GM19035 (cell line): Measurements from ENCODE around the gene CDC34.
A peak's percentile ranks its signal among the peaks of the same experiment; 100 is the strongest.
"Not testable (repeated sequence)": the region's sequence is repeated elsewhere in the genome, so short reads cannot be mapped to it uniquely, and the experiment has no call there.

Experiments
- ATAC-seq: cut with Tn5 transposase; IDR thresholded peaks from one replicate; pipeline ENCODE4 v1.9.1; 2021; ENCODE audit not compliant: unreplicated experiment

Gene CDC34

DNA sequence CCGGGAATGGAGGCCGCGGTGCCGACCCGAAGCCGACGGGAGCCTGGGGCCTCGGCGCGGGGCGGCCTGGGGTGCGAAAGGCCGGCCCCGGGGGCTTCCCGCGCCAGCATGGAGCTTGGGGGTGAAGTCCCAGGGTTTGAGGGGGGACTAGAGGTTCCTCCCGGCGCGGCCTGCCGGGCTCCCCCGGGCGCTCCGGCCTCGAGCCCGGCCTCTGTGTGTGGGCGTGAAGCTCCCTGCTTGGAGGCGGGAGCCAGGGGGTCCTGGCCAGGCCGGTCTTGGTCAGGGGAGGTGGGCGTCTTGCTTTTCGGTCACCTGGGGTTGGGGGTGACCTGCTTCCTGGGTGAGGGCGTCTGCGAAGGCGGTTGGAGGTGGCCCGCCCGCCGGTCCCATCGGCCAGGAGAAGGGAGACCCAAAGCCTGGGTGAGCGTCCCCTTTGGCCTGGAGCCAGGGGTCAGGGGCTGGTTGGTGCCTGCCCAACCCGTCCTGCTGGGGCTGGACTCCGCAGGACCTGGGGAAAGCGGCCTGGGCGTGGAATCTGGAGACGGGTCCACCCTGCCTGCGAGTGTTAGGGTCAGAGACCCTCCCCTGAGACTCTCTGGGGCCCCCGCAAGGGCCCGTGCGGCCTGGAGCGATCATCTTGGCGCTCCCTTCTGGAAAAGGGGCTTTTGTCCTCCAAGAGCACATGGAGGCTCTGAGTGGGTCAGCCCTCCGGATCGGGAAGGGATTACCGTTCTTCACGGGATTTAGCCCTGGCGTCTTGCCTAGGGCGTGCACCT lies 41.4 kb downstream of the CDC34 start:
- peak; percentile 6 for ATAC-seq

DNA sequence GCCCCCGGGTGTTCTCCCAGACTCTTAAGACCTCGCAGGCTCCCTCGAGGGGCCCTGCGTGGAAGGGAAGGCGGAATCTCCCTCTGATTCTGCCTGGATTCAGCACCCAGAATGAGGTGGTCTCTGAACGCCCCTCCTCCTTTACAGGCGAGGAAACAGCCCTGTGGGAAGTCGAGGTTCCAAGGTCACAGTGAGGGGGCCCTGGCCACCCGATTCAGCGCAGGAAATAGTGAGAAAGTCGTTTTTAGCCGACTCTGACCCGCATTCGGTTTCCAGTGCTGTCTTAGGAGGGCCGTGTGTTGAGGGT lies 41.9 kb downstream of the CDC34 start:
- no peak for ATAC-seq

DNA sequence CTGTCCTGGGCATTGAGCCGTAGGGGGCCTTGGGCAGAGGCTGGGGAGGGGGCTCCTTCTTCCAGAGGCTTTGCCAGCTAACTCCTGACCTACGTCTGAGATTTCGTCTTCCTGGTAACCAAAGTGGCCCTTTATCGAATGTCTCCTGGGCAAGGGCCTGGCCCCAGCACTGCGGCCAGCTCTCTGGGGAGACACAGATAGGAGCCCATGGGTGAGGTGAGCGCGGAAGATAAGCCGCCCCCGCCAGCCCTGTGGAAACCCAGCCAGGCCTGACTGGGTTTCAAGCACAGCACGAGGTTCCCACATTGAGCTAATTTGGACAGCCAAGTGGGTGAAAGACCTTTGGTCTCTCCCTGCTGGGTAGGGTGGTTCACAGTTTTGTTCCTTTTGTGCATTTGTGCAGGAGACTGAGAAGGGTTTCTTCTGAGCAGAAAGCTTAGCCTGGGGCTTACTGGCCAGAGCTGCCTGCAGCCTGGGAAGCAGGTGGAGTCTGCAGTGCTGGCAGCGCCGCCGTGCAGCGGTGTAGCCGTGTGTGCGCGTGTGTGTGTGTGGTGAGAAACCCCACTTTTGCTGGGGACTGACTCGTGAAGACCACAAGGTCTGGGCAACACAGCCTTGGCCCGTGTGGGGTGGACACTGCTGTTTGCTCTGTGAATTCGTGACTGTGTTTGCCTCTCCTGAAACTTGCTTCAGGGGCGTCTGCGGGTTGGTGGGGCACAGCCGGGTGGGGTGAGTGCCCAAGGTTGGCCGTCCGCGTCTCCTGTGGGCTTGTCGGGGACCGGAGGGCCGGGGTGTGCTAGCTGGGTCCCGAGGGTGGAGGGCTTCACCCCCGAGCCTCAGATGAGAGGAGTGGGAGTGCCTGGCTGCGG lies 43.3 kb downstream of the CDC34 start:
- ATAC-seq: no peak

DNA sequence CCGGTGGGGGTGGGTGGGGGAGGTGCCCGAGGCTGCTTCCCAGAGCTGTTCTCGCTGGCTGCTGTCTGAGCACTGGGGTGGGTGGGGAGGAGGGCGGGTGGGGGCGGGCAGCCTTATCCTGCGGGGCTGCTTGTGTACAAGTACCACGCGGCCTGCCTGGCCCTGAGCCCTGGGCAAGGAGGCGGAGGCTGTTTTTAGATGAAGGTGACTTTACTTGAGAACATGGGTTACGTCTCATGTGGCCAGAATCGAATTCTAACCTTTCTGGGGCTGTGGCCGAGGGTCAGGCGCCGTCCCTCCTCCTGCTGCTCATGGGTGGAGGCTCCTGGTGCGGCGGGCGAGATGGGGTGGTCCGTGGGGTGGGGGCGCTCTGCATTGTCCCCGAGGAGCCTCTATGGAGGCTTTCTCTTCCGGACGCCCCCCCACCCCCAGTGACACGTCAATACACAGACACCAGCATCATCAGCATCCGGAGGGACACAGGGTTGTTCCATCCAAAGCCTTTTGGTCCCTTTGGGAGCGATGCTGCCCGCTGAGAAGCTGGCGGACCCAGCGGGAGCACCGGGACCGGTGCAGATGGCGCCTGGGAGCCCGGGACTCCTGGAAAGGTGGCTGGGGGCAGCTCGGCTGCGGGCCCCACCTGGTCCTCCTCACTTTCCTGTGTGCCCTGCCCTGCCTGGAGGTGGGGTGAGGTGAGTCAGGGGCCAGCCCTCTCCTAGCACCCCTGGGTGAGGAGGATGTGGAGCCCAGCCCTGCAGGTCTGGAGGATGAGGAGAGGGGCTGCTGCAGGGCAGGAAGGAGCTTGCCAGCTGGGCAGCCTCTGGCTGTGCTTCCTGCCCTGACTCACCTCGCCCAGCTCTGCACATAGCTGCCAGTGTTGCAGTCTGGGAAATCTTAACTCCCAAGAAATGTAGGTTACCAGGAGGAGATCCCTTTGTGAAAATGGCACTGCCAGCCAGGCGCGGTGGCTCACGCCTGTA lies 44.3 kb downstream of the CDC34 start:
- no peak for ATAC-seq

DNA sequence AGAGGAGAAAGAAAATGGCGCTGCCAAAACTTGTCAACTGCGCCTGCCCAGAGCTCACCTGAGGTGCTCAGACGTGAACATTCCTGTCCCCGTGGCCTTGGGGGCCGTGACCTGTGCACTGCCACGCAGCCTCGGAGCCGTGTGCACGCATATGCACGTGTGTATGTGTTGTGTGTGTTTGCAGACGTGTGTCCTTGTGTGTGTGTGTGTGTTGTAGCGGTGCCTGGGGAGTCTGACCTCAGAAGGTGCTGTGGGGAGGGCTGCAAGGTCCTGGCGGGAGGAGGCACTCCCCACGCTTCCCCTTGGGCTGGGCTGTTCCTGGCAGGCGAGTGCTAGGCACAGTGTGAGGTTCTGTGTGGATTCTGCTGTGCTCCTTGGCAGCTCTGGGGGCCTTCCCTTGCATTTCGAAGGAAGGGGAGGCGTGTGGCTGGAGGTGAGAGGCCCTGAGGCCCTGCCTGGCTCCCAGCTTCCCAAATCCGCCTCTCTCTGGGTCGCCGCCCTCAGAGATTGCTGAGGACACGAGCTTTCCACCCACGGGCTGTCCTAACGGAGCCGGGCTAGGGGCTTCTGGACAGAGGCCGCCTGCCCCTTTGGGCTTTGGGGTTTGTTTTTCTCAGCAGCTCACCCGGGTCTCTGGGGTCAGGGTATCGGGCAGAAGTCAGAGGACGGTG lies 45.3 kb downstream of the CDC34 start:
- ATAC-seq: no peak

DNA sequence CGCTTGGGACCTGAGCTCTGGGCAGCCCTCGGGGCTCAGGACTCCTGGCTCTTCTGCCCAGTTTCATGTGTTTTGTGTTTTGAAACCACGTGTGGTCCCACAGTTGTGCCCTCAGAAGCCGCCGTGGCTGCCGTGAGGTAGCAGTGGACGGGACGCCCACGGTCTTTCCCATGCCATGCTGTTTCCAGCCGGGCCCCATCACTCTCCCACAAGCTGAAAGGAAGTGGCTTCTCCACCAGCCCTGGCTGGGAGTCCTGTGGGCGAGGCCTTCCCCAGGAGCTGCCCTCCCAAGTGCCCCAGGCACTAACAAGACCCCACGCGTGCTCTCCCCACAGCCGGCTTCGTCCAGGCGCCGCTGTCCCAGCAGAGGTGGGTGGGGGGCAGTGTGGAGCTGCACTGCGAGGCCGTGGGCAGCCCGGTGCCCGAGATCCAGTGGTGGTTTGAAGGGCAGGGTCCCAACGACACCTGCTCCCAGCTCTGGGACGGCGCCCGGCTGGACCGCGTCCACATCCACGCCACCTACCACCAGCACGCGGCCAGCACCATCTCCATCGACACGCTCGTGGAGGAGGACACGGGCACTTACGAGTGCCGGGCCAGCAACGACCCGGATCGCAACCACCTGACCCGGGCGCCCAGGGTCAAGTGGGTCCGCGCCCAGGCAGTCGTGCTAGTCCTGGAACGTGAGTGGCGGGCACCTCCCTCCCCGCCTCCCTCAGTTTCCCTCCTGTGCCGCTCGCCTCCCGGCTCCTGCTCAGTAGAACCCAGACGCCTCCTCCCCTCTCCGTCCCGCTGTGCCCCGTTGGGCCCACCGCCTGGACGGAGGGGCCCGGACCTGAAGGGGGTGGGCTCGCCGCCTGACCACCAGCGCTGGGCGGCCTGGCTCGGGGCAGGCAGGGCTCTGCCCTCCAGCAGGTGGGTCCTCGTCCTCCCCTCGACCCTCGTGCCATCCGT lies 46.2 kb downstream of the CDC34 start:
- ATAC-seq: no peak

DNA sequence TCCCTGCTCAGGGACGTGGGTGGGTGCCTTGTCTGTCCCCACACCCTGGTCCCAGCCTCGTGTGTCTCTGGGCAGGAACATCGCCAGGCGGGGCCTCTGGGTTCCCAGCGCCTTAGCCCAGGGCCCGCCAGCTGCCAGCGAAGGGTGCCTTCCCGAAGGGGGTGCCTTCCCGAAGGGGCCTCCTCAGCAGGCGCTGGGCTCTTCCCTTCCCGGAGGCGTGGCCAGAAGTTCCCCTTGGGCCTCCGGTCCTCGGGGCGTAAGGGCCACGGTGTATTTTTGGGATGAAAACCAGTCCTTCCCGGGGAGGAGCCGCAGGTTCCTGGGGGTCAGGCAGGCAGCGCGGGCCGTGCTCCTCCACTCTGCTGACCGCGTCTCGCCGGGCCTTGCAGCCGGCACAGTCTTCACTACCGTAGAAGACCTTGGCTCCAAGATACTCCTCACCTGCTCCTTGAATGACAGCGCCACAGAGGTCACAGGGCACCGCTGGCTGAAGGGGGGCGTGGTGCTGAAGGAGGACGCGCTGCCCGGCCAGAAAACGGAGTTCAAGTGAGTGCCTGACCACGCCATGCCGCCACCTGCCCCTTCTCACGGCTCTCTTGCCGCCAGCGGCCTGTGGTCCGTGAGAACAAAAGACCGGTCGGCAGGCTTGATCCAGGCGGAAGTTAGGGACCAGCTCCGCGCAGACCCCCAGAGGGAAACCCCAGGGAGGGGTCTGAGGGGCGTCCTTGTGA lies 47.7 kb downstream of the CDC34 start:
- ATAC-seq: no peak

DNA sequence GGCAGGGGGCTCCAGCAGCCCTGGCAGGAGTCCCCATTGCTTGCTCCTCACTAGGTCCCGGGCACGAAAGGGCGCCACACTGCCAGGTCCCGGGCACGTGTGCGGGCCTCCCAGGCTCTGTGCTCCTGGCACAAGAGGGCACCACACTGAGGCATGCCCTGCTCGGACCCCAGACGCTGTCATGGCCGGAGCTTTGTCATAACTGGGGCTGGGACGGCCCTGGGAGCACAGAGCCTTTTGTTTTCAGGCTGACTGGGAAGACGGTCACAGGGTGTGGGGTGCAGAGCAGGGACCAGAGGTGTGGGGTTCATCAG lies 48.2 kb downstream of the CDC34 start:
- no peak for ATAC-seq

DNA sequence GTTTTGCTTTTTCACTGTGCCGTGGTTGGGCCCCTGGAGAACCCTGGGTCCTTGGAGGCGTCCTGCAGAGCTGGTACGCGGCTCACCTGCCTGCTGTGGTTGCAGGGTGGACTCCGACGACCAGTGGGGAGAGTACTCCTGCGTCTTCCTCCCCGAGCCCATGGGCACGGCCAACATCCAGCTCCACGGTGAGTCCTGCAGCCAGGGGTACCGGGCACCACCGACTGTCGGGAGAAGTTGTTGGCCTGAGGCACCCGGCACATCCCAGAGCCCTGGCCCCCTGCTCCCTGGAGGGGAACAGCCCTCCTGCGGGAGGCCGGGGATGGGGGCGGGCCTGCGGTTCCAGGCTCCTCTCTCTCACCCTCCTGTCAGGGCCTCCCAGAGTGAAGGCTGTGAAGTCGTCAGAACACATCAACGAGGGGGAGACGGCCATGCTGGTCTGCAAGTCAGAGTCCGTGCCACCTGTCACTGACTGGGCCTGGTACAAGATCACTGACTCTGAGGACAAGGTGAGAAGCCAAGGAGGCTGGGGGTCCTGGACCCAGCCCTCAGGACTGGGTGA lies 48.8 kb downstream of the CDC34 start:
- ATAC-seq: no peak

DNA sequence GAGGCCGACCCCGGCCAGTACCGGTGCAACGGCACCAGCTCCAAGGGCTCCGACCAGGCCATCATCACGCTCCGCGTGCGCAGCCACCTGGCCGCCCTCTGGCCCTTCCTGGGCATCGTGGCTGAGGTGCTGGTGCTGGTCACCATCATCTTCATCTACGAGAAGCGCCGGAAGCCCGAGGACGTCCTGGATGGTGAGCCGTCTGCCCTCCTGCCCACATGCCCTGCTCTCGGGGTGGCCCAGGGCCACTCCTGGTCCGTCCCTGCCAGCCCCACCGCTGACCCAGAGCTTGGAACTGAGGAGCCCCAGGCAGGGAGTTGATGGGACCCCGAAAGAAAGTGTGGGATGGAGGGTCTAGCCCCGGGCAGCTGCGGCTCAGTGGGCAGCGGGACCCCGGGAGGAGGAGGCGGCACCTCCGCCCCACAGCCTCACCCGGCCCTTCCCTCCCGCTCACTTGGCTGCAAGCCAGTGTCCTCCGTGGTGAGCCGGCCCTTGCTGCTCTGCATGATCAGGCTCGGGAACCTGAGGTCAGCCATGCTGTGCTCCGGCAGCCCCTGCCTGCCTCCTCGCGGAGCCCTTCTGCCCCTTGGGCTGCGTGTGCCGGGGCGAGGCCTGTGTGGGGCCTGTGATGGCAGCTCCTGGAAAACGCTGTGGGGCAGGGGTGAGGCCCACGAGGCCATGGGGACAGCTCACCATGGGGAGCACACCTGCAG lies 50.0 kb downstream of the CDC34 start:
- ATAC-seq: no peak

DNA sequence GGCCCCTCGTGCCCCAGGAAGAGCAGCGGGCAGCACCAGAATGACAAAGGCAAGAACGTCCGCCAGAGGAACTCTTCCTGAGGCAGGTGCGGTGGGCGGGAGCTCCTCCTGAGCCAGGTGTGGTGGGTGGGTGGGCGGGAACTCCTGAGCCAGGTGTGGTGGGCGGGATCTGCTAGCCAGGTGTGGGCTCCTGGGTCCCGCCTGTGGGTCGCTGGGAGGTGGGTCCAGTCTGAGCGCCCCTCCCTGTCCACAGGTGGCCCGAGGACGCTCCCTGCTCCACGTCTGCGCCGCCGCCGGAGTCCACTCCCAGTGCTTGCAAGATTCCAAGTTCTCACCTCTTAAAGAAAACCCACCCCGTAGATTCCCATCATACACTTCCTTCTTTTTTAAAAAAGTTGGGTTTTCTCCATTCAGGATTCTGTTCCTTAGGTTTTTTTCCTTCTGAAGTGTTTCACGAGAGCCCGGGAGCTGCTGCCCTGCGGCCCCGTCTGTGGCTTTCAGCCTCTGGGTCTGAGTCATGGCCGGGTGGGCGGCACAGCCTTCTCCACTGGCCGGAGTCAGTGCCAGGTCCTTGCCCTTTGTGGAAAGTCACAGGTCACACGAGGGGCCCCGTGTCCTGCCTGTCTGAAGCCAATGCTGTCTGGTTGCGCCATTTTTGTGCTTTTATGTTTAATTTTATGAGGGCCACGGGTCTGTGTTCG lies 51.1 kb downstream of the CDC34 start:
- no peak for ATAC-seq

DNA sequence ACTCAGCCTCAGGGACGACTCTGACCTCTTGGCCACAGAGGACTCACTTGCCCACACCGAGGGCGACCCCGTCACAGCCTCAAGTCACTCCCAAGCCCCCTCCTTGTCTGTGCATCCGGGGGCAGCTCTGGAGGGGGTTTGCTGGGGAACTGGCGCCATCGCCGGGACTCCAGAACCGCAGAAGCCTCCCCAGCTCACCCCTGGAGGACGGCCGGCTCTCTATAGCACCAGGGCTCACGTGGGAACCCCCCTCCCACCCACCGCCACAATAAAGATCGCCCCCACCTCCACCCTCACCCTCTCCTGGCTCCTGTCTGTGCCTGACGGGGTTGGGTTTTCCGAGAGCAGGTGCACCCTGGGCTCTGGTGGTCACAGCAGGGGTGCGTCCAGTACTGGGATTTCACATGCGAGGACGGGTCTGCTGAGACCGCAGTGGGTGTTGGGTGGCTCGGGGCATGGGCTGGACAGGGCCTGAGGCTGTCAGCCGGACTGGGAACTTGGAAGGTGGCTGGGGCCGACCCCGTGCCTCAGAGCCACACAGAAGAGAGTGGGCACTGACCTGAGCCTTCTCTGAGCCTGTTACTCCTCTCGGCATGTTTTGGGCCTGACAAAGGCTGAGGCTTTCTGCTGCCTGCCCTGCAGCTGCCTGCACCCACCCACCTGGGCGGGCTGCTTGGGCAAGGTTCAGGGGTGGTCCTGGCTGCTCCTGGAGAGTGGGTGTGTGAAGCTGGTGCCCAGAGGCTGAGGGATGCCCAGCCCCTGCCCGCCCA lies 51.8 kb downstream of the CDC34 start:
- ATAC-seq: no peak

DNA sequence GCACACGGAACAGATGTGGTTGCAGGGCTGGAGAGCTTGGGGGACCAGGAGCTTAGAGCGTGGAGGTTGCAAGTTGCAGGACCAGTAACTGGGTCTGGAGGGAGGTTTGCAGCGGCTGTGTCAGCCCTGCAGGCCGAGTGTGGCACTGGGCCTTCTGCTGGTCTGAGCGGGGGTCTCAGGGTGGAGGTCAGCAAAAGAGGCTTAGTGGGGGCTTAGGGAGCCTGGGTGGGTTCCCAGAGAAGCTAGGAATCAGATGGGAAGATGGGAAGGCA lies 52.3 kb downstream of the CDC34 start:
- ATAC-seq: no peak

DNA sequence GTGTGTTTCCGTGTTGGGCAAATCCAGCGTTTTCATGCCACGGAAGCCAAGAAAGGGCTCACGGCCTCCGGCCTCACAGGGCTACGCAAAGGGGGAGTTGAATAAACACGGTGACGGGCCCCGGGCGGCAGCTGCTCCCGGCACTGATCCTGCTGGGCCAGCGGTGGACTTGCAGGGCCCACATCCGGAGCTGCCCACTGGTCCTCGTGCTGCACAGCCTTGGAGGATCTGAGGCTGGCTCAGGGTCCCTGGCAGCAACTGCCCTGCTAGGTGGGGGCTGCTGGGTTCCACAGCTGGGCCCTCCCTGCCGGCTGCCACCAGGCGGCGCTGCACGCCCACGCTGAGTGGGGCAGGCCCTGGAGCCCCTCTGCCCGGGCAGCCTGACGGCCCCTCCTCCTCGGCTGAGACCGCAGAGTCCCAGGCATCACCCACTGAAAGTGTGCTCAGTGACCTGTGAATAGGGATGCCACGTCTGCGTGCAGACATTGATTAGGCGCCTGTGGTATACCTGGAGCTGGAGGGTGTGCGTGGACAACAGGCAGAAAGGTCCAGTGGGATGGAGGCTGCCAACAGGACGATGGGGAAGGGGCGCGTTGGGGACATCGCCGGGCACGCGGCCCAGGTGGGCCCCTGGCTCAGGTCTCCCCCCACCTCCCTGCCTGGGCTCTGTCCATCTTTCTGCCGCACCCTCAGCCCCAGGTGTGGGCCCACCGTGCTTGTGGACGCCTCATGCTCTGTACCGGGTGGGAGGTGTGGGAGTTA lies 52.9 kb downstream of the CDC34 start:
- no peak for ATAC-seq

DNA sequence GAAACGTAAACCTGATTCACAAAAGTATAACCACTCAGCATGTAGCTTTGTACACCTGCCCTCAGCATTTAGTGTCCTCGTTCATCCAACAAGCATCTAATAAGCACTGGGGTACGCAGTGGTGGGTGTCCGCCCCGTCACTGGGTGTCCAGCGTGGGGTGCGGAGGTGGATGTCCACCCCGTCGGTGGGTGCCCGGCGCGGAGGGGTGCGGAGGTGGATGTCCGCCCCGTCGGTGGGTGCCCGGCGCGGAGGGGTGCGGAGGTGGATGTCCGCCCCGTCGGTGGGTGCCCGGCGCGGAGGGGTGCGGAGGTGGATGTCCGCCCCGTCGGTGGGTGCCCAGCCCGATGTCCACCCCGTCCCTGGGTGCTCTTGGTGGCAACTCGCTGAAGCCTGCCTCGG lies 53.6 kb downstream of the CDC34 start:
- not testable (repeated sequence) for ATAC-seq

DNA sequence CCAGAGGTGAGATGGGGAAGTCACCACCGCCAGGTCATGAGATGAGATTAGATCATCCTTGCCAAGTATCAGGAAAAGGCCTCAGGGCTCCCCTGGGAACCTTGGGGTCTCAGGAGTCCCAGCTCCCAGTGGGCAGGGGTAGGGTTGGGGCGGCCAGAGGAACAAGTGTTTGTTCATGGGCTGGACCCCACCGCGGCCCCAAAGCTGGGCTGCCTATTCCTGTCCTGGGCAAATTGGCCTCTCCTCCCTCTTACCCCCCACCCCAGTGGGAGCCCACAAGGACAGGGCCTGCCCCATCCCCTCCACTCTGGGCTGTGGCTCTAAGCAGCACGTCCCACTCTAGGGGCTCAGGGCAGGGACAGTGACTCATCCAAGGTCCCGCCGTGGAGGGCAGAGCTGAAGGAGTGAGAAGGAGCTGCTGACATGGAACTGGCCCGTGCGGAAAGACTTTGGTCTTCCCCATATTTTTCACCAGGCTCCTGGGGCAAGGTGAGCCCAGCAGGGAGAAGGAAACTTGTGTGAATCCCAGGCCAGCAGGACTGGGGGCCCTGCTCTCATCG lies 54.1 kb downstream of the CDC34 start:
- ATAC-seq: no peak
